Activated CD4-positive, alpha-beta T cell treated with anti-CD3 and anti-CD28 coated beads, Interleukin-2, amount 50 U/mL, for 4 hours (primary cell): ENCODE measurements around the gene XPO6.
A peak's percentile ranks its signal among the peaks of the same experiment; 100 is the strongest.
"Not testable (repeated sequence)": the region's sequence is repeated elsewhere in the genome, so short reads cannot be mapped to it uniquely, and the experiment has no call there.

Experiments used
- DNase-seq, 2 experiments: peaks; one replicate each; pipeline ENCODE4 v3.0.0-alpha.2; 2020

Gene XPO6

DNA sequence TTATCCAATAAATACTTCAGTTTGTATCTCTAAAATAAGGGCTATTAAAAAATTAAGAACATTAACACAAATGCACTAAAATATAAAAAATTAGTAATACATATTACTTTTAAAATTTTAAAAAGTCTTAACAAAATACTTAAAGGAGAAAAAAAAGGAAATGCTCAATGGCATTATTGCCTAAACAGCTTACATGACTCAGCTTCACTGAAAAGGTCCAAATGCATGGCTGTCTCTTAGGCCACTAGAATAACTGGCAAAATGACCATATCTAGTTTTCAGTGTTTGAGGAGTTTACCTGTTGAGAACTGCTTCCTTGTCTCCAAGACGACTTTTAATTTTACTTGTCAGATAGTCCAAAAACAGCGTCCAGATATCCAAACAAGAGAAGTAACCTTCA lies 66.0 kb downstream of the XPO6 start:
- no peak for DNase-seq

DNA sequence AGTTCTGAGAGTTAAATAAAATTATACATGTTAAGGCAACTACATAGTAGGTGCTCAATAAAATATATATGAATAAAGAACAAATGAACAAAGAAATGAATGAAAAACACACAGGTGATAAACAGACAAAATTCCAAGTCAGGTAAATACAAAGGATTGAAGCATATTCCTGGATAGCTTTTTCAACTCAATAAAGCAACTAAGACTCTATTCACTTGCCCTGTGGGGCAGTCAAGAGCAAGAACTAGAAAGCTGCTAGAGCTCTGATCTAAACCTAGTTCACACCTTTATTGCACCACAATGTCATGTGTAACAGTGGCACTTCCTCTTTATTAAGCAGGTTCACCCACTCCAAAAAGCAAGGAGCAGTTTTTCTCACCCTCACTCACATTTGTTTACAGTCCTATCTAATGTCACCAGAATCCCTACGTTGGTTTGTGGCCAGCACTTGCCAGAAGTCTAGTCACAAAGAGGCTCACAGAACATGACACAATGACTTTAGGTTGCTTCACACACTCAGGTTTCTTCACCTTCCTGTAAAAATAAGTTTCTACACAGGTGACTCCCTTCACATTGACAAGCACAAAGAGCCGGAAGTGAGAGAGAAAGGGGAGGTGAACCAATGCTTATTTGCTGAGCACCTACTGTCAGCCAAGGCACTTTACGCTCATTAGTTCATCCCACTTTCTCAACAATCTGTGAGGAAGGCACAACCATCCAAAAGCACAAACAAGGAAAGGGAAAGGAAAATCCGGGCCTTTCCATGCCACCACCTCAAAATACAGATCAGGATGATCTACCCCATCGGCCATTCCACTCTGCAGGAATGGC lies 70.8 kb downstream of the XPO6 start:
- peak; percentile 39 to 42 for DNase-seq

DNA sequence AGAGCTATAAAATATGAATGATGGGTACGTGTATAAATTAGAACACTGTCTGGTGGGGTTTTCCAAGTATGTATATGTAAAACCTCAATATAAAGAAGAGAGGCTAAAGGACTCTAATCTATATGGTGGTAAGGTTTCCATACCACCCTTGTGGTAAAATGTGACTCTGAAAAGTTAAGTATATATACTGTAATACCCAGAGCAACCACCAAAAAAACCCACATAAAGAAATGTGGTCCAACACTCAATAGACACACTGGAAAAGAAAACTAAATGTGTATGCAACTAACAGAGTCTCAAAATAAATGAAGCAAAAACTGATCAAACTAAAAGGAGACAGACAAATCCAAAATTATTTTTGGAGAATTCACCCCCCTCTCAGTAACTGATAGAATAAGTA lies 72.2 kb downstream of the XPO6 start:
- DNase-seq = no peak

GRCh38 chr16:28136751-28137434 lies 74.9 kb downstream of the XPO6 start:
- DNase-seq = peak in 1 of 2 experiments; percentile 18

GRCh38 chr16:28133666-28134065 lies 78.1 kb downstream of the XPO6 start:
- no peak for DNase-seq

DNA sequence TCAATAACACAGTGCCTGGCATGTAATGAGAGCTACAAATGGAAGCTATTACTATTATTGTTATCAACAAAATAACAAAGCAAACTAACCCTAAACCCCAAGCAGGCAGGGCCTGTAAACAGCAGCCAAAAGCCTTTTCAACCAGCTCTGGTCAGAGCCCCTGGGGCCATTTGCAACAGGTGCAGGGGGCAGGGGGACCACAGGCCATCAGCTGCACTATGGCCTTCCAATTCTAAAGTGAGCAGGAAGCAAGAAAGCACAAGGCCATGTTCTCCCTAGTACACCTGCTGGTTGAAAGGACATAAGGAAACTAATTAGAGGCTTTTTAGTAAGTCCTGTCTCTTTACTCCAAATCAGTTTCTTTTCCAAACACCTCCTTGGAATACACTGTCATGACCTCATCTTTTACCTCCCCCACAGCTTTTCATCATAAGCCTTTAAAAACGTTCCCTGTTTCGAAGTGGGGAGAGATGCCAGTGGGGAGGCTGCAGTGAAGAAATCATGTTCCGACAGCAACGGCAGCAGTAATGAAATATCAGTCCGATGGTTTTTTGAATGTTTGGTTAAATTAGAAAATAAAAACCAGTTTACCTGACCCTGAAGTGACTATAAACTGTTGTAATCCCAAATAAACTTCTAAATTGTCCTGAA lies 79.9 kb downstream of the XPO6 start:
- no peak for DNase-seq

DNA sequence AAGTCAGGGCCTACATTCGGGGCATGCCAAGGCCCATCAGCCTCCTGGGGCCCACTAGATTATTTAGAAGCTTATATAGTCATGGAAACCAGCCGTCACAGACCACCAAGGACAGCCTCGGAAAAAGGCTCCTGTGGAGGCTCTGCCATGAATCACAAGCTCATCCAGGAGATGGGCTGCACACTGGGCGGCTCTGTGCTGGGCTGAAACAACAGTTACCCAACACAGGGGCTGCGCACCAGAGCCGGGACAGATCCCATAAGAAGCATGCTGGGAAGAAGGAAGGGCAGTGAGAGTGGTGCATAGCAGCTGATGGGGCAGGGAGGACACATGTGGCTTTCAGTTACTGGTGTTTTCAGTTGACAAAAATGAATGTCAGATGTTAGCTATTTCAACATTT lies 80.6 kb downstream of the XPO6 start:
- no peak for DNase-seq

GRCh38 chr16:28130099-28131088 lies 81.4 kb downstream of the XPO6 start:
- DNase-seq = no peak

- no peak for DNase-seq
These were observed 84.8 kb downstream of the XPO6 start for GRCh38 chr16:28126684-28127620.

GRCh38 chr16:28125592-28125991 lies 86.2 kb downstream of the XPO6 start:
- DNase-seq = no peak

DNA sequence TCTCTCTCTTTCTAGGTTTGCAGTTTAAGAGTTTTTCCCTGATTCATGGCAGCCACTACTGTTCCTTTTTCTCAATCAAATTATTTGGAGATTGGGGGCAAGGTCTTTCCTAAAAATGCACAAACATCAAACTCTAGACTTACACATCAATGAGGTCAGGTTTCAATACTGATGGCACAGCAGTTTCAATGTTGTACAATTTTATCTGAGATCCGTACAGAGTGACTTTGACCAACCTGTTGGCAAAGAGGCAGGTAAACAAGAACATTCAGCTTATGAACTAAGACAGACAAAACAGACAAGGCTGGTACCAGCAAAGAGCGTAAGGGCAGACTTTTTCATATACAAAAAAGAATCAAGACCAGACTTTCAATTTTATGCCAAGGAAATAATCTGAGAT lies 90.2 kb downstream of the XPO6 start:
- no peak for DNase-seq

GRCh38 chr16:28120754-28121153 lies 91.0 kb downstream of the XPO6 start:
- DNase-seq = no peak

- DNase-seq = no peak
These were observed 93.1 kb downstream of the XPO6 start for GRCh38 chr16:28118637-28119036.

DNA sequence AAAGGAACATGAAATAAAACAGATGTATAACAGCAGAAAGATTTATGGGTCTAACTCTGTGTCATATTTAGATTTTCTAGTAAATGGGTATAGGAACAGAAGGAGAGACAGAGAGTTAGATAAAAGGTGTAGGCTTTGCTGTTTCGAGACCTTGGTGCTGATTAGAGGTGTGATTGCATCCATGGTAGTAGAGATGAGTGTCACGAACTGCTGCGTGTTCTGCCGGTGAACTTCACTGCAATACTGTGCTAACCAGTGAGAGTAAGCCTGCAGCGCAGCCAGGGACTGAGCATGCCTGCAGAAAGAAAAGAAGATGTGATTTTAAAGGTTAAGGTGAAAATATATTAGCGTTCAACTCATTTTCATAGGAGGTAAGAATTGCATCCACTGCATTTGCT lies 94.6 kb downstream of the XPO6 start:
- DNase-seq = no peak

- not testable (repeated sequence) for DNase-seq
These were observed 95.9 kb downstream of the XPO6 start for GRCh38 chr16:28115866-28116265.

- no peak for DNase-seq
These were observed 98.9 kb downstream of the XPO6 start for GRCh38 chr16:28112908-28113307.

DNA sequence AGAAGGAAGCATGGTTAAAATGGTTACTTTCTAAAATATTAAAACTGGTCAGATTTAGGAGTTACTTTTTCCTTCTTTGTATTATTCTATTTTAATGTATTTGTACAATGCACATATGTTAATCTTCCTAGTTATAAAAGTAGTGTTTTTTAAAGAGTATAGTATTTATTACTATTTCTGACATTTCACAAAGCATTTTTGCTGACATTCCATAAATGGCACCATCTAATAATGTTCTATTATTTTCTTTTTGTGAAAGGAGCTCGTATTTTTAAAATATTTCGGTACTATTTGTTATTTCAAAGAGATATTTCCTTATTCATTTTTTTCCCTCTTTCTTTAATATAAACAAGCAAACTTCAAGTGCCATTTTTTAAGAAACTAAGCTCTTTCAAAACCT lies 100.8 kb downstream of the XPO6 start:
- no peak for DNase-seq

DNA sequence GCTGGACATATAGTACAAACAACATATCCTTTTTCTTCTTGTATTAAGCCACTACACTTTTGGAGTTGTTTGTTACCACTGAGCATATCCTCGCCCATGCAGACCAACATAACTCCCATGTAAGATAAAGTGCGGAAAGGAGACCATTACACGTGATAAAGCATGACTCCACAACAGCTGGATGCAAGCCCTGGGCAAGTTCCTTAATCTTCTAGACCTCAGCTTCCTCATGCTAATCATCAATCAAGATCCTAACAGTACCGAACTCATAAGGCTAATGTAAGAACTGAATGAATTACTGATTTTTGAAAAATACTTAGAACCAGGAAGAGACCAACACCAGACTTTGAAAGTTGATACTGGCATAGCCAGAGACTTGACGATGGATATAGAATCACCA lies 101.3 kb downstream of the XPO6 start:
- DNase-seq = no peak

GRCh38 chr16:28110074-28110473 lies 101.7 kb downstream of the XPO6 start:
- DNase-seq = no peak

- DNase-seq = no peak
These were observed 103.0 kb downstream of the XPO6 start for GRCh38 chr16:28108590-28109247.

- no peak for DNase-seq
These were observed 104.5 kb downstream of the XPO6 start for GRCh38 chr16:28107232-28107631.
